Right renal pelvis (tissue), 4 donors: ENCODE measurements around the gene THSD4. TPM values are rescaled to one million over a fixed set of nuclear protein-coding genes. Genes with fewer than 3 reads are reported as not detected.

ENCODE experiments used
- DNase-seq, 4 donors: peaks; one replicate each; pipeline ENCODE4 v3.0.0-alpha.2; 2013; ENCODE audit warnings: low read depth in 4 of 4, low spot score in 3 of 4, missing footprints in 1 of 4
- polyA plus RNA-seq, 4 donors: library from polyadenylated mRNA; unstranded; fragments of 120-200 nt; gene quantifications; one replicate each; pipeline ENCODE4 v1.2.1, GENCODE V29; 2013; ENCODE audit not compliant: insufficient read length in 4 of 4

THSD4 gene
- polyA plus RNA-seq, 4 donors, result 32.7 to 45.9 (median 35.6) TPM

DNA sequence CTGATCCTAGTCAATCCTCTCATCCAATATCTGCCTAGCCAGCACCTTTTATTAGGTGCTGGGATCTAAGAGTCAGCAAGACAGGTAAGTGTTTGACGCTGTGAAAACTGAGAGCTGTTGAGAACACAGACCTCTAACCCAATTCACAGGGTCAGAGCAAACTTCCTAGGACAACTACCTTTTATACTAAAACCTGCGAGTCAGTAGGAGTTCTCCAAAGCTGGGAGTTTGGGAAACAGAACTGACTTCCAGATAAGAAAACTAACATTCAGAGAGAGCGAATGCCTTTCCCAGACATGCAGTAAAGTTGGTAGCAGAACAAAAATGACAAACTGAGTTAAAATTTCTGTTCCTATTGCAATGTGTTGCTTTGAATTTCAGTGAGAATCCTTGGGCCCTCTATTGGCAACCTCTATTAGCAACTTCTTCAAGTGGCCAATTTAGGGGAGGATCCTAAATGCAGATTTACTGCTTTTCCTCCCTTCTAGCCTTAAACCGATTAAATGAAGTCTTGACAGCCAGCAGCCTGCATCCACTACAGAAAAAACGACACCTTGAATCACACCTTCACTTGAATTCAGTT lies 706.4 kb downstream of the THSD4 start:
- no peak for DNase-seq

DNA sequence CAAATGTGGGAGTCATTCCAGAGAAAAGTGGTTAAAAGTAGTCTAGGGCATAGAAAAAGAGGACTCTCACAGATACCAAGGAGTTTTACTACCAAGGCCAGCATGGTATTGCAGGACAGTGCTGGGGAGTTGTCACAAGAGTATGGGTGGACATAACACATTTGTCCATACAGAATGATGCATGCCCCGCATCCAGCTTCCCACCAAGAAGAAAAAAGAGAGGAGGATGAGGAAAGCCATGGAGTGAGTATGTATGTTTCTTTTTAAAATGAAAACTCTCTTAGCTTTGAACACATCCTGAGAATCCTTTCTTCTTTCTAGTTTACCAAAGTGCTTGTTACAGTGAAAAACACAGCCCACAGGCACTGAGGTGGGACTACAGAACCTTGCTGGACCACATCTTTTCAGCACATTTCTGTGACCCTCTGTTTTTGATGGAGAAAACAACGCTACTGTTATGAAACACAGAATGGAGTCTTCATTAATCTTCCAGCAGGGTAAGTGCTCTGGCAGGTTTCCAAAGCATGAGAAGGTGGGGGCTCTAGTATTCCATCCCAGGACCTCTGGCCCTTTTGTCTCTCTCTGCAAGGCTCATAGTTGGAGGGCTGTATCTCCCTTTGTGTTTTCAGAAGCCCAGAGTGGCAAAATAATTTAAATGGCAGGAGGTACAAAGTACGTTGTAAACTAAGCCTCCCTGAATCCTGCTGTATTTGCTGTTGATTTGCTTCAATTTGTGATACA lies 707.8 kb downstream of the THSD4 start:
- DNase-seq, result no peak

DNA sequence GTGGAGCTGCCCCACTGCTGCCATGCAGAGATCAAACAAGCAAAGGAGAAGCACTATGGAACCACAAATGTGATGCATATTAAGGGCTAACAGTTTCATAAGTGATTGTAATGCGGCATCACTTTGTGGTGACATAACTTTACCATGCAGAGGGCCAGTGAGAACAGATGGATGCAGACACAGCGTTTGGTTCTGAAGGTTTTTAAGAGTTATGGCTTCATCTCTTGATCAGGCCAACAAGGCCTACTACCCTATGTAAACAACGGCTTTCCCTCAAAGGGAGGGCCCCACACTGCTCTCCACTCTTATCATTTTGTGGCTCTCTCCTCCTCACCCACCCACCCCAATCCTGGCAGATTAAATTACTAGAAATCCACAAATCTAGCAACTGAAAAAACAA lies 708.5 kb downstream of the THSD4 start:
- DNase-seq, result no peak

DNA sequence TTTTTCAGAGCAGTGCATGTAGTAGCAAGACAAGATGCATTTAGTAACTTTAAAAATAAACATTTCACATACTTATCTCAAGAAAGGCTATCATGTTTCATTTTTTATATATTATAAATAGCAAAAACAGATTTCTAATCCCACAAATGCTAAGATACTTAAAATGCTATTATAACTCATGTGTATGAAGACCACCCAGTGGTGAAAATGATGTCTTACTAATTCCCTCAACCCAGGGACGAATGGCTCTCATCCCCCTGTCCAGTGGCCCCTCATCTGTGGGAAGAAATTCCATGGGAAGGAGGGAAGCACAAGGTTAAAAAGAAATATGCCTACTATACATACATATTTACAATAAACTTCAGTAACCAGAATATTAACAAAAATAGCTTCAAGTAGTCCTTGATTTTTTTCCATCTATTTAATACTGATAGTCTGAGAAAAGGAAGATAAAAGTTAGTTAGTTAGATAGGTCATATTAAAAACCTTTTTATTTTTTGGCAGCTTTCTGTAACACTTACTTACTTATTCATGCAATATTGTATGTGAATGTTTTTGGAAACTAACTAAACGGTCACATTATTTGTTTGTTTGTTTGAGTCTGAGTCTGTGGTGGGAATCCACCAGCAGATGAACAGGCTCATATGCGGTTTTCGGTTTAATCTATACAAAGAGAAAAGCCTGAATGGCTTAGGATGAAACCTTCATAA lies 709.9 kb downstream of the THSD4 start:
- DNase-seq, result no peak

DNA sequence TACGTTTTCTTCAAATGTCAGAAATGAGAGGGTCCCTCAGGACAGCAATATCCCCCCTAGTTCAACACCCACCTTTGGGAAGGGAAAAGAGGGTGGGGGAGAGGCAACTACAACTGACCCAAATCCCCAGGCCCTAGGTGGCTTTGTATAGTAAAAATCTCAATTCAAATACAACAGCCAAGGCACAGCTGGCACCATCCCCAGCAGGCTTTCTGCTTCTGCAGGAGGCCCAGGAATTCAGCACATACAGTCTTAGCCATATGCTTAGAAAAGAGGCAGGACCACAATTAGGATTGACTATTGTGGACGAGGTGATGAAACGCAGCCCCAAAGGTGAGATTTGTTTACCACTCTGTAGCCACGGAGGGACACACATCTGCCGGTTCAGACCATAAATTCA lies 710.9 kb downstream of the THSD4 start:
- DNase-seq, result no peak

DNA sequence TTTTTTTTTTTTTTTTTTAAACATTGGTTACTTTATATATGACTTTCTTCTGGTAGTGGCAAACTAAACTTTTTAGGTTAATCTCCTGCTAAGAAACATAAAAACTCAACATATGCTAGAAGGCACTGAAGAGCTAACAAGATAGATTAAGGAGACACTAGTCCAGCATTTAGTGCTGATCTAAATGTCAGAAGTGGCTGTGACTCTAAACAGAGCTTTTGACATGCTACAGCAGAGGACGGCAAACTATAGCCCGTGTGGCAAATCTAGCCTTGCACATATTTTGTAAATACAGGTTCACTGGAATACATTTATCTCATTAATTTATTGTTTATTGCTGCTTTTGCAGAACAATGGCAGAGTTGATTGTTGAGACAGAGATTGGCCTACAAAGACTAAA lies 715.7 kb downstream of the THSD4 start:
- DNase-seq, result no peak

Other genes with a start within 250 kb of the THSD4 start
- 10 to 100 TPM in 3 of 4 donors, 1 to 10 TPM in 1; 8.1 to 11.3 (median 10.7) TPM for gene THAP10, start 223.0 kb upstream of the THSD4 start, polyA plus RNA-seq
- 10 to 100 TPM; 16.4 to 21.0 (median 19.0) TPM for gene LRRC49, start 222.6 kb upstream of the THSD4 start, polyA plus RNA-seq